GM19043 (cell line): ENCODE measurements around the gene KLRD1.
"Not testable (repeated sequence)": the region's sequence is repeated elsewhere in the genome, so short reads cannot be mapped to it uniquely, and the experiment has no call there.

Source experiments
- ATAC-seq: cut with Tn5 transposase; IDR thresholded peaks from one replicate; pipeline ENCODE4 v1.9.1; 2021; ENCODE audit warnings: low read depth; ENCODE audit not compliant: unreplicated experiment

KLRD1 gene

DNA sequence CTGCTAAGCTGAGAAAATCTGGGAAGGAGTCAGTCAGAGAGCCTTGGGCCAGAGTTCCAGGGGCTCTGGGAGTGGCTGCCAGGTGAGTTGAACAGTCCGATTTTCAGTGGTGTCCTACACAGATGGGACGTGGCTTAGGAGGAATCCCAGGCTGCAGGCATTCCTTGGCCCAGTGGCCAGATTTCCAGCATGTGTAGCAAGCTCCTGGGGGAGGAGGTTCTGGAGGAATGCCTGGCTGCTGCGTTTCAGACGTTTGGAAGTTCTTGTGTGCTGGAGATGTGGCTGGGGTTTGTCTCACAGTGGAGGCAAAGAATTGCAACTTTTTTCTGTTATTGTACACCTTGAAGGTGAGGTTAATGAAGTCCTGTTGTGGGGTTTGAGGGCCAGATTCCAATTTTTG is 28.5 kb downstream of the KLRD1 start:
- not testable (repeated sequence) for ATAC-seq

DNA sequence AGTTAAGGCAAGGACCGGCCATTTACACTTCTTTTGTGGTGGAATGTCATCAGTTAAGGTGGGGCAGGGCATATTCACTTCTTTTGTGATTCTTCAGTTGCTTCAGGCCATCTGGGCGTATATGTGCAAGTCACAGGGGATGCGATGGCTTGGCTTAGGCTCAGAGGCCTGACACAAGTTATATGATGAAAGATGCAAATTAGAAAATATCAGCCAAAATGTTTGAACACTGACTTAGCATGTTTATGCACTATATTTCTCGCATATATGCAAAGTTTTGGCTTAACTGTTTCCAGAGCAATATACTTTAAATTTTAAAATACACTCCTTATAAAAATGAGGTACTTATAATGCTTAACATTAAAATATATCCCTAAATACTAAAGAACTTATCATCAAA is 30.8 kb downstream of the KLRD1 start:
- not testable (repeated sequence) for ATAC-seq

- no peak for ATAC-seq
These were observed 31.6 kb downstream of the KLRD1 start for GRCh38 chr12:10339053-10339840.

DNA sequence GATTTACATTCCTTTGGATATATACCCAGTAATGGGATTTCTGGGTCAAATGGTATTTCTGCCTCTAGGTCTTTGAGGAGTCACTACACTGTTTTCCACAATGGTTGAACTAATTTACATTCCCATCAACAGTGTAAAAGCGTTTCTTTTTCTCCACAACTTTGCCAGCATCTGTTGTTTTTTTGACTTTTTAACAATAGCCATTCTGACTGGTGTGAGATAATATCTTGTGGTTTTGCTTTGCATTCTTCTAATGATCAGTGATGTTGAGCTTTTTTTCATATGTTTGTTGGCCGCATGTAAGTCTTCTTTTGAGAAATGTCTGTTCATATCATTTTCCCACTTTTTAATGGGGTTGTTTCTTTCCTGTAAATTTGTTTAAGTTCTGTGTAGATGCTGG is 33.3 kb downstream of the KLRD1 start:
- not testable (repeated sequence) for ATAC-seq

- ATAC-seq, result no peak
These were observed 34.3 kb downstream of the KLRD1 start for GRCh38 chr12:10341892-10342509.

GRCh38 chr12:10351457-10351856 is 43.8 kb downstream of the KLRD1 start:
- not testable (repeated sequence) for ATAC-seq

DNA sequence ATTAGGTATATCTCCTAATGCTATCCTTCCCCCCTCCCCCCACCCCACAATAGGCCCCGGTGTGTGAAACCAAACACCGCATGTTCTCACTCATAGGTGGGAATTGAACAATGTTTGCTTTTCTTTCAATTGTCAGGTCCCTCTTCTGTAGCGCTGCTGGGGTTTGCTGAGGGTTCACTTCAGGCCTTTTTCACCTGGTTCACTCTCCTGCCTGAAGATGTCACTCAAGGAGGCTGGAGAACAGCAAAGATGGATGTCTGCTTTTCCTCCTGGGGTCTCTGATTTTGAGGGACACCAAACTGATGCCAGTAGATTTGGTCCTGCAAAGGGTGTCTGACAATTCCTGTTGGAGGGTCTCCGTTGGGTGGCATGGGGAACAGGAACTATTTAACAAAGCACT is 46.4 kb downstream of the KLRD1 start:
- ATAC-seq, result no peak

GRCh38 chr12:10354502-10354901 is 46.8 kb downstream of the KLRD1 start:
- no peak for ATAC-seq

DNA sequence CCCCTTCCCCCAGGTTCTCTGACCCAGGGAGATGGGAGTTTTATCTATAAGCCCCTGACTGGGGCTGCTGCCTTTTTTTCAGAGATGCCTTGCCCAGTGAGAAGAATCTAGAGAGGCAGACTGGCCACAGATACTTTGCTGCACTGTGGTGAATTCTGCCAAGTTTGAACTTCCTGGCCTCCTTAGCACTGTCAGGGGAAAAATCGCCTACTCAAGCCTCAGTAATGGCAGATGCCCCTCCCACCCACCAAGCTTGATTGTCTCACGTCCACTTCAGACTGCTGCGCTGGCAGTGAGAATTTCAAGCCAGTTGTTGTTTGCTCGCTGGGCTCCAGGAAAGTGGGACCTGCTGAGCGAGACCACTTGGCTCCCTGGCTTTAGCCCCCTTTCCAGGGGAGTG is 50.5 kb downstream of the KLRD1 start:
- ATAC-seq, result no peak

DNA sequence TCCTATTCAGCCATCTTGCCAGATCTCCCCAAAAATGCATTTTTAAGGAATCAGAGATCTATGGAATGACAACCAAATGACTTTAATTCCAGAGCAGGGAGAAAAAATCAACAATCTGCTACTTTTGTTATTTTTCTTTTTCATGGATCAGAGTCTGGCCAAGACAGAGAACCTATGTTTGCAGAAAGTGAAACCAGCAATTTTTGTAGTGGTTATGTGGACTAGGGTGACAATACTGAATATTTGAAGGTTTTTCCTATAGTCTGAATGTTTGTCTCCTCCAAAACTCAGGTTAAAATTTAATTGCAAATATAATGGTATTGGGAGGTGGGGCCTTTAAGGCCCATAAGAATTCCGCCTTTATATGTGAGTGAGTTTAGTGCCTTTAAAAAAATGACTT is 51.3 kb downstream of the KLRD1 start:
- no peak for ATAC-seq

GRCh38 chr12:10361084-10361483 is 53.4 kb downstream of the KLRD1 start:
- no peak for ATAC-seq

DNA sequence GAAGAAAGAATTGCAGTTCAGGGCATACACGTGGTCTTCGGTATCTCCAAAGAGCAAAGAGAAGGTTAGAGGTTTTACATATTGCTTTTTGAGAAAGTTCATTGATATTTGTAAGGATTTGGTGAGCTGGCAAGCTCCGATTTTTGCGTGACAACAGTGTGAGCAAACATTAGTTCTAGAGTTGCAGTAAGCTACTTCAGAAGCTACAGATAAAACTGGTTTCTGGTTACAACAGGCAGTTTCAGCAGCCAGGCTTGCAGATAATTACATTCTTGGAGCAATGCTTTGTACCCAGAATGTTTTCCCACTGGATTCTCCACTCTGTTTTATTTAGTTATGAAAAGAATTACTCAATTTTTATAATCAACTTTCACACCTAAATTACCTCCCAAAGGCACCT is 54.0 kb downstream of the KLRD1 start:
- ATAC-seq, result no peak

DNA sequence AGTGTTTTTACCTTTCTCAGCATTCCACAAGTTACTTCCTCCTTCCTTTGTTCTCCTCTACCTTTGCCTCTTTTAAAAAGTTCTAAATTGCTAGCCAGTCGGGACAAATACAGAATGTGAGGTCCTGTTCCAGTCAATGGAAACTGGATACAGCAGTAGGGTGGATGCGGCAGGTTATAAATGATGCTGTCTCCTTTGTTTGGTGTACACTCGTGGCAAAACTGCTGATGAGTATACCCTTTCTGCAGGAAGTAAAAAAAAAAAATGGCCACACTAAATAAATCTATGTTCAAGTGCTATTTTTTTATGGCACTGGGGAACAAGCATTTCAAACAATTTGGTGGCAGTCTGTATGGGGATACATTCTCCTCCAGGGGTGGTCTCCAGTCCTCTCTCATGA is 54.7 kb downstream of the KLRD1 start:
- ATAC-seq, result no peak

GRCh38 chr12:10362828-10363657 is 55.4 kb downstream of the KLRD1 start:
- ATAC-seq, result no peak

DNA sequence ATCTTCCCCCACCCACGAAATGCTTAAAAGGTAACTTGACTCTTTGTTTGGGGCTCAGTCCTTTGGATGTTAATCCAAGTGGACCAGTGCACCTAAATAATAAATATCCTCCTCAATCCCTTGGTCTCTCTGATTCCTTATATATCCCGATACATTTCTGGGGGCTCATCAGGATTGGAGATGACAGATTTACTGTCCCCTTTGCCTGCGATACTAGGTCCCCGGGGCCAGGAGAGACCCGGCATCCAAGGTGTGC is 55.9 kb downstream of the KLRD1 start:
- no peak for ATAC-seq

DNA sequence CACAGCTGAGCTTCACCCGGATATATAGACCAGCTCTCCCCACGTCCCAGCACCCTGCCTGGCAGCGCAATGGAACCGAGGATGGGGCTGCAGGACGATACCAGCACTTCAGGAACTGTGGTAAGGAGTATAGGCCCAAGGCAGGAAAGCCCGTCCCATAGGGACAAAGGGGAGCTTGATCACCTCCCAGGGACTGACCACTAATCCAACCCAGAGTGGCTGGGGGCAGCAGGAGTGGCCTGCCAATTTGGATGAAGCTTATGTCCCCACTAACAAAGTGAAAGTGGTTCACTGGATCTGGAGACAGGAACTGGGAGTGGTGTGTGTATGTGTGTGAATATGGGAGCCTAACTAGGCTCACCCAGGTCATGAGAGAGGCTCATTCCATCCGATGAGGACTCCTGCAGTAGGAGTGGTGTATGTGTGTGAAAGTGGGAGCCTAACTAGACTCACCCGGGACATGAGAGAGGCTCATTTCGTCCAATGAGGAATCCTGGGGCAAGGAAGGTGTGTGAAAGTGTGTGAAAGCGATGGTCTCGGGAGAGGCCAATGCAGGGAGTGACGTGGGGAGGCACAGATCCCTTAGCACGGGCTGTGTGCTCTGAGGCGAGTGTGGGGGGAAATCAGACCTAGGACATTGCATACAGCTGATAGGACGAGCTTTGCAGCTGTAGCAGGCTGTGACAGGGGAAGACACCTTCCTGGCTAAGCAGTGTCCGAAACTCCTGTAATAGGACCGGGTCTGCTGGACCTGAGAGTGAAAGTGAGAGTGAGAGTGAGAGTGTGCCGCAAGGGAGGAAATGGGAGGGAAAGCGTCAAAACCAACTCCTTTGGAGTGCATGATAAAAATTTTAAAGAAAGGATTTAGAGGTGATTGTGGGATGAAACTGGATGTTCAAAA is 56.5 kb downstream of the KLRD1 start:
- peak; percentile 87 for ATAC-seq

DNA sequence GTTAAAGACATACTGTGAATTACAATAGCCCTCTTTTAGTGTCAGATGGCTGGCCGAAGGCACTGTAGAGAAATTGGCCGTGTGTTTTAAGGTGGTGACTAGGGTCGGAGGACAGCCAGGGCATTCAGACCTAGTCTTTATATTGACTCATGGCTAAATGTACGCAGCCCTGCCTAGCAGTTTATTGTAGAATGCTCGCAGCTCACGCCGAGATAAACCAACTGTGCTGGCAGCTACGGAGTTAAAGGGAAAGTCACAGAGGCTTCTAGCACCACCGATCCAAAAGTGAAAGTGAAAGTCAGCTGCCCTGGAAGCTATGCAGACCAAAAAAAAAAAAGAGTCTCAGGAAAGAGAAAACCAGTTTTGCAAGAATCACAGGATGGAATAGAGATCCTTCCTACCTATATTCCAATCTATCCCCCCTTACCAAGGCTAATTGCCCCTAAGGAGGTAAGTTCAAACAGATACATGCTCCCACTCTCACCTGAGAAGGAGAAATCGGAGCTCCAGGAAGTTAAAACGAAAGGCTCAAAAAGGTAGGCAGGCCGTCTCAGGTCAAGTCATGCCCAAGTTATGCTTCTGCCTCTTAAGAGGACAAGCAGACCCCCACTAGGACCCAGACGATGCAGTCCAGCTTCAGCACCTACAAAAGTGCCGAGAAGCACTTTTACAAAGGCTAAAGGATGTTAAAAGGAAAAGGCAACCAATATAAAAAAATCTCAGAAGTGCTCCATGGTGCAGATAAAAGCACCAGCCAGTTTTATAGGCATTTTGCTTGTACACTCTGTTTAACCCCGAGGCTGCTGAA is 57.3 kb downstream of the KLRD1 start:
- peak; percentile 39 for ATAC-seq

DNA sequence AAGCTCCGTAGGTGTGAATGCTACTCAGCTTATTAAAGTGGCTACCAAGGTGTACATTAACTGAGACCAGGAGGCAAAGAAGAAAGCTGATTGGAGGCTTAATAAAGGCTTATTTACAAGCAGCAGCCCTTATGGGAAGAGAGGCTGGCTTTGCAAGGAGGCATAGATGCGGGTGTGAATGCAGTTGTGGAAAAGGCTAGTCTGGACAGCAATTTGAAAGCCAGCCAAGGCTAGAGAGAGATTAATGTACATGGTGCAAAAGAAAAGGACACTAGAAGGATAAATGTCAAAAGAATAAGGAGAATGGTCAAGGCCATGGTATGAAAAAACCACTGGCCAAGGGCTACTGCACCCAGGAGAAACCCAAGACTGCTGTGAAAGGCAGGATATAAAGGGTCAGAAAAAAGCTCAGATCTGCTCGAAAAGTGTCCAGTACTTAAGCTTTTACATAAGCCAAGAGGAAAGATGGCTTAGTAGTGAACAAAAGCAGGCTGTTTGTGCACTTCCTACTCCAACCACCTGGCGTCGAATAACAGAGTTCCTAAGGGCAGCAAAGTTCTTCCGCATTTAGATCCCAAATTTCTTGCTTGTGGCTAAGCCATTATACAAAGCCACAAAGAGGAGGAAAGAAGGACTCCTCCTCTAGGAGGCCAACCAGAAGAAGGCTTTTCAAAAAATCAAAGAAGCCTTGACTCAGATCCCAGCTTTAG is 58.2 kb downstream of the KLRD1 start:
- ATAC-seq, result no peak

DNA sequence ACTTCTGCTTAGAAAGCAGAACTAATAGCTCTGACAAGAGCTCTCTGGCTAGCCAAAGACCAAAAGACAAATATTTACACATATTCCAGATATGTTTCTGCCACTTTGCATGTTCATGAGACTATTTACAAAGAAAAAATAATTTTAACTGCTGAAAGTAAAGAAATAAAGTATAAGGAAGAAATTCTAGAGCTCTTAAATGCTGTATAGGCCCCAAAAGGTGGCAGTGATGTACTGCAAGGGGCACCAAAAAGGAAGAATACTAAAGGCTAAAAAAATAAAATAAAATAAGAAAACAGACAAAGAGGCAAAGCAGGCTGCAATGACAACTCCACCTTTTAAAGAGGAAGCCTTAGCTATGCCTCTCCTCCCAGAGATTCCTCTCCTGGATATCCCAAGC is 59.2 kb downstream of the KLRD1 start:
- ATAC-seq, result no peak
